K562 (cell line): ENCODE results near the gene VPS35. TPM values are rescaled to one million over a fixed set of nuclear protein-coding genes. Genes with fewer than 3 reads are reported as not detected.

ENCODE experiments used
- CREB5 ChIP-seq: fragments of 250-450 bp; sonication (Bioruptor Pico); IDR thresholded peaks from 2 replicates; pipeline ENCODE4 v1.5.0; 2020; ENCODE audit warnings: mild to moderate bottlenecking
- CTCF ChIP-seq, 3 experiments: IDR thresholded peaks in 2 of 3; conservative IDR thresholded peaks in 1 of 3; 2 replicates each; pipeline ENCODE4 v1.5.1; 2011 to 2012; ENCODE audit warnings: low read length in 3 of 3, mild to moderate bottlenecking in 3 of 3, control low read depth in 2 of 3, improper control_type of control experiment in 1 of 3, inconsistent platforms in 1 of 3, low read depth in 1 of 3, mixed read lengths in 1 of 3, moderate library complexity in 1 of 3; ENCODE audit not compliant: insufficient read depth in 2 of 3
- ELK3 ChIP-seq: fragments of 450-650 bp; formaldehyde crosslinking; IDR thresholded peaks from 2 replicates; pipeline ENCODE4 v1.4.0; 2020; ENCODE audit warnings: mild to moderate bottlenecking
- GMEB1 ChIP-seq: fragments of 250-450 bp; sonication (Bioruptor Pico); IDR thresholded peaks from 2 replicates; pipeline ENCODE4 v1.4.0; 2020; ENCODE audit warnings: mild to moderate bottlenecking
- HCFC1 ChIP-seq: IDR thresholded peaks from 2 replicates; pipeline ENCODE4 v1.6.1; 2012; ENCODE audit warnings: low read depth, low read length, improper control_type of control experiment
- HNRNPH1 ChIP-seq: fragments of 200-400 bp; formaldehyde crosslinking; optimal IDR thresholded peaks from 2 replicates; pipeline ENCODE3; 2017; ENCODE audit warnings: low read depth, mild to moderate bottlenecking, low read length, moderate library complexity
- JUND ChIP-seq, 2 experiments: IDR thresholded peaks; 2 replicates in 1 of 2; 3 replicates in 1 of 2; pipeline ENCODE4 v1.6.1; 2011; ENCODE audit warnings: borderline replicate concordance in 2 of 2, low read depth in 2 of 2, low read length in 2 of 2, improper control_type of control experiment in 1 of 2, missing biosample characterization in 1 of 2, missing genetic modification characterization in 1 of 2, missing genetic modification reagents in 1 of 2
- NKRF ChIP-seq: fragments of 450-650 bp; IDR thresholded peaks from 2 replicates; pipeline ENCODE4 v1.6.1; 2016; ENCODE audit warnings: borderline replicate concordance
- RAD21 ChIP-seq, 2 experiments: fragments of 250-450 bp in 1 of 2; fragments of 450-650 bp in 1 of 2; sonication (Bioruptor Pico) in 1 of 2; formaldehyde crosslinking in 1 of 2; IDR thresholded peaks in 1 of 2; conservative IDR thresholded peaks in 1 of 2; 2 replicates each; pipeline versions ENCODE4 v1.4.0 to v1.8.0; 2020 to 2022; ENCODE audit warnings: mild to moderate bottlenecking in 2 of 2, moderate library complexity in 1 of 2
- SAFB ChIP-seq: fragments of 200-400 bp; formaldehyde crosslinking; IDR thresholded peaks from 2 replicates; pipeline ENCODE4 v1.6.1; 2017; ENCODE audit warnings: low read depth, low read length, borderline replicate concordance
- ZNF134 ChIP-seq: fragments of 250-450 bp; sonication (Bioruptor Pico); conservative IDR thresholded peaks from 2 replicates; pipeline ENCODE4 v1.4.0; 2020
- ZNF146 ChIP-seq: IDR thresholded peaks from one replicate; pipeline ENCODE4 v1.6.1; 2018; ENCODE audit warnings: missing compliant biosample characterization; ENCODE audit not compliant: unreplicated experiment
- ZNF707 ChIP-seq: fragments of 250-450 bp; sonication (Bioruptor Pico); conservative IDR thresholded peaks from 2 replicates; pipeline ENCODE4 v1.8.0; 2022; ENCODE audit warnings: inconsistent platforms, mild to moderate bottlenecking, moderate library complexity
- polyA plus RNA-seq, 8 experiments: library from polyadenylated mRNA; depleted of rRNA in 4 of 8; stranded (reverse) in 5 of 8; unstranded in 3 of 8; fragments of >200 nt; fragmentation: Nextera tagmentation in 2 of 8; fragmentation: Illumina TruSeq in 1 of 8; extraction: Ambion mirVana in 2 of 8; extraction: Trizol in 1 of 8; gene quantifications; 2 replicates each; pipeline versions ENCODE4 v1.2.1 to v1.2.3, GENCODE V29; 2011 to 2014; ENCODE audit warnings: inconsistent platforms in 1 of 8, missing spikeins in 1 of 8
- total RNA-seq, 7 experiments: library from RNA; depleted of rRNA in 6 of 7; stranded (reverse); fragments of >200 nt in 6 of 7; fragmentation: Illumina TruSeq in 2 of 7; extraction: Trizol in 2 of 7; gene quantifications; 2 replicates each; pipeline versions ENCODE4 v1.2.1 to v1.2.3, GENCODE V29; 2011 to 2021; ENCODE audit warnings: low replicate concordance in 1 of 7

The VPS35 gene
- total and polyA plus RNA-seq, 9 of the 15 experiments (the other 6 are each of a cell fraction or from before 2014, with no cell fraction given), result 32.7 to 131 (median 66.2) TPM

- TF ChIP-seq CTCF (IDR thresholded peaks at IDR 0.05 in 2 of 3, conservative IDR thresholded peaks at IDR 0.05 in 1 of 3; ENCODE audit: insufficient read depth in 2 of 3, low read depth in 1 of 3, low read length in 3 of 3), result peak; percentile 93 to 98 (median 97)
- TF ChIP-seq ELK3 (CRISPR knock-in tag), result no peak
- no peak for TF ChIP-seq ZNF707
- no peak for TF ChIP-seq ZNF134 (CRISPR knock-in tag)
- no peak for TF ChIP-seq NKRF
- TF ChIP-seq HCFC1, result no peak
- TF ChIP-seq SAFB, result no peak
- TF ChIP-seq CREB5 (CRISPR knock-in tag), result no peak
- no peak for TF ChIP-seq HNRNPH1
- TF ChIP-seq ZNF146 (CRISPR knock-in tag), result no peak
- TF ChIP-seq JUND (IDR thresholded peaks at IDR 0.05; ENCODE audit: borderline replicate concordance, low read depth, low read length), result 0 out of 2 replicates have a peak, but pooled peaks have one; percentile 13
- no peak for TF ChIP-seq JUND (tag; IDR thresholded peaks at IDR 0.05; ENCODE audit: borderline replicate concordance, low read depth, low read length)
- TF ChIP-seq GMEB1 (CRISPR knock-in tag), result no peak
- TF ChIP-seq RAD21 (CRISPR knock-in tag; conservative IDR thresholded peaks at IDR 0.05 in 1 of 2, IDR thresholded peaks at IDR 0.05 in 1 of 2), result peak; percentile 73 to 88
- TF ChIP-seq, all 486 proteins: peak for 13
Observed at GRCh38 chr16:46673320-46674013, 15.5 kb downstream of the VPS35 start (continued).
